Liver (tissue), 9 donors: ENCODE data around the gene PCNX3. TPM values are rescaled to one million over a fixed set of nuclear protein-coding genes. Genes with fewer than 3 reads are reported as not detected.

Source experiments
- DNase-seq: peaks from one replicate; pipeline ENCODE4 v3.0.0-alpha.2; 2017; ENCODE audit warnings: low spot score
- H3K27ac ChIP-seq, 2 donors: one replicate each; pipeline ENCODE4 v1.7.0; 2013; ENCODE audit warnings: inconsistent platforms in 2 of 2, low read length in 2 of 2, control low read depth in 1 of 2, low read depth in 1 of 2, mild to moderate bottlenecking in 1 of 2
- H3K27me3 ChIP-seq, 4 donors: one replicate each; pipeline versions ENCODE4 v1.6.1 to v1.7.0; 2013; ENCODE audit warnings: low read length in 3 of 4, inconsistent platforms in 1 of 4, mild to moderate bottlenecking in 1 of 4, moderate library complexity in 1 of 4; ENCODE audit not compliant: control insufficient read depth in 4 of 4, insufficient read depth in 4 of 4
- H3K36me3 ChIP-seq, 4 donors: one replicate each; pipeline versions ENCODE4 v1.6.1 to v1.7.0; 2013; ENCODE audit warnings: low read length in 3 of 4, mild to moderate bottlenecking in 3 of 4, low read depth in 1 of 4, moderate library complexity in 1 of 4; ENCODE audit not compliant: control insufficient read depth in 4 of 4, insufficient read depth in 3 of 4
- H3K4me1 ChIP-seq, 4 donors: one replicate each; pipeline versions ENCODE4 v1.6.1 to v1.7.0; 2013; ENCODE audit warnings: low read length in 3 of 4, mild to moderate bottlenecking in 3 of 4, moderate library complexity in 1 of 4; ENCODE audit not compliant: control insufficient read depth in 4 of 4, insufficient read depth in 4 of 4
- H3K4me3 ChIP-seq, 3 donors: one replicate each; pipeline versions ENCODE4 v1.6.1 to v1.7.0; 2013; ENCODE audit warnings: low read length in 3 of 3, control low read depth in 1 of 3, low read depth in 1 of 3, mild to moderate bottlenecking in 1 of 3
- H3K9ac ChIP-seq, 2 donors: one replicate each; pipeline ENCODE4 v1.7.0; 2013; ENCODE audit warnings: low read length in 2 of 2, mild to moderate bottlenecking in 2 of 2, moderate library complexity in 2 of 2, control low read depth in 1 of 2, low read depth in 1 of 2
- H3K9me3 ChIP-seq, 4 donors: one replicate each; pipeline versions ENCODE4 v1.6.1 to v1.7.0; 2013; ENCODE audit warnings: low read length in 3 of 4; ENCODE audit not compliant: control insufficient read depth in 4 of 4
- ATF3 ChIP-seq: IDR thresholded peaks from 2 replicates; pipeline ENCODE4 v1.6.1; 2016; ENCODE audit warnings: antibody characterized with exemption
- CTCF ChIP-seq: fragments of 150-350 bp; IDR thresholded peaks from 2 replicates; pipeline ENCODE4 v1.5.1; 2017; ENCODE audit warnings: improper control_type of control experiment, low read depth, low read length; ENCODE audit not compliant: missing input control
- EGR1 ChIP-seq, 2 donors: IDR thresholded peaks; 2 replicates each; pipeline ENCODE4 v1.6.1; 2016 to 2018; ENCODE audit warnings: antibody characterized with exemption in 2 of 2, low read depth in 2 of 2
- HNF4A ChIP-seq, 2 donors: conservative IDR thresholded peaks; 2 replicates each; pipeline ENCODE4 v1.6.1; 2016; ENCODE audit warnings: antibody characterized with exemption in 2 of 2, mild to moderate bottlenecking in 2 of 2
- HNF4G ChIP-seq: IDR thresholded peaks from 2 replicates; pipeline ENCODE4 v1.6.1; 2016; ENCODE audit warnings: antibody characterized with exemption
- JUND ChIP-seq, 2 donors: IDR thresholded peaks; 2 replicates each; pipeline ENCODE4 v1.6.1; 2016; ENCODE audit warnings: antibody characterized with exemption in 2 of 2
- MAX ChIP-seq: IDR thresholded peaks from 2 replicates; pipeline ENCODE4 v1.6.1; 2016; ENCODE audit warnings: antibody characterized with exemption
- NR2F2 ChIP-seq: IDR thresholded peaks from 2 replicates; pipeline ENCODE4 v1.6.1; 2016; ENCODE audit warnings: antibody characterized with exemption
- RAD21 ChIP-seq, 2 donors: IDR thresholded peaks; 2 replicates each; pipeline ENCODE4 v1.6.1; 2016; ENCODE audit warnings: antibody characterized with exemption in 2 of 2, mild to moderate bottlenecking in 2 of 2
- REST ChIP-seq: IDR thresholded peaks from 2 replicates; pipeline ENCODE4 v1.6.1; 2016; ENCODE audit warnings: antibody characterized with exemption, mild to moderate bottlenecking
- RXRA ChIP-seq, 2 donors: IDR thresholded peaks; 2 replicates each; pipeline ENCODE4 v1.6.1; 2017 to 2018; ENCODE audit warnings: antibody characterized with exemption in 2 of 2, mild to moderate bottlenecking in 1 of 2
- SP1 ChIP-seq: IDR thresholded peaks from 2 replicates; pipeline ENCODE4 v1.6.1; 2018; ENCODE audit warnings: antibody characterized with exemption, mild to moderate bottlenecking
- TAF1 ChIP-seq: conservative IDR thresholded peaks from 2 replicates; pipeline ENCODE4 v1.6.1; 2016; ENCODE audit warnings: antibody characterized with exemption, mild to moderate bottlenecking
- ZBTB33 ChIP-seq: IDR thresholded peaks from 2 replicates; pipeline ENCODE4 v1.6.1; 2016; ENCODE audit warnings: antibody characterized with exemption
- WGBS: extraction: QIAGEN DNeasy Blood & Tissue Kit; methylation state at CpG from one replicate; pipeline ENCODE4 v1.1.7; 2013; 5-methylcytosine and 5-hydroxymethylcytosine counted together
- polyA plus RNA-seq, 2 donors: library from polyadenylated mRNA; stranded (reverse) in 1 of 2; unstranded in 1 of 2; fragments of 200-250 nt in 1 of 2; fragments of >200 nt in 1 of 2; fragmentation: Nextera tagmentation in 1 of 2; extraction: Ambion mirVana in 1 of 2; gene quantifications; one replicate each; pipeline versions ENCODE4 v1.2.1 to v1.2.3, GENCODE V29; 2013 to 2015
- total RNA-seq, 2 donors: library from RNA; depleted of rRNA; stranded (reverse); fragments of >200 nt; gene quantifications; one replicate each; pipeline ENCODE4 v1.2.3, GENCODE V29; 2014
- donor health status: healthy.
- donor health status: healthy.
- donor health status: healthy.
- donor health status: healthy.
- donor health status: healthy.

PCNX3 gene
- total and polyA plus RNA-seq, 4 donors = 4.7 to 13.4 (median 12.1) TPM

- Histone ChIP-seq H3K9ac (peak overlapping the region in 1 of 2 donors; percentile 29), H3K27ac (no peak overlapping the region), H3K9me3 (no peaks in the 10 kb centered on the region), H3K36me3 (peaks cover 4 to 27% (median 15%) of the 10 kb centered on the region in 4 donors), H3K27me3 (no peaks in the 10 kb centered on the region), H3K4me3 (no peak overlapping the region), H3K4me1 (peaks cover 3 to 53% (median 35%) of the 10 kb centered on the region in 4 donors)
- no peak for TF ChIP-seq JUND (IDR thresholded peaks at IDR 0.05)
- TF ChIP-seq MAX = no peak
- TF ChIP-seq RAD21 (IDR thresholded peaks at IDR 0.05) = no peak
- 96% methylated on average over 28 of the region's 28 CpGs for WGBS
- DNase-seq = peak; percentile 82
Observed at GRCh38 chr11:65636108-65637031, 20.8 kb downstream of the PCNX3 start.

- no peak overlapping the region for H3K4me3 ChIP-seq
- H3K27ac ChIP-seq = peak overlapping the region in 1 of 2 donors; percentile 94
- WGBS = 95% methylated on average over 3 of the region's 3 CpGs
- DNase-seq = no peak
- no peaks in the 10 kb centered on the region for H3K27me3 ChIP-seq
- H3K9me3 ChIP-seq = no peaks in the 10 kb centered on the region
- H3K9ac ChIP-seq = peak overlapping the region in 1 of 2 donors; percentile 29
- peaks cover 4 to 22% (median 15%) of the 10 kb centered on the region in 4 donors for H3K36me3 ChIP-seq
- TF ChIP-seq EGR1 (IDR thresholded peaks at IDR 0.05; ENCODE audit: low read depth in 2 of 2) (no peak), RXRA (IDR thresholded peaks at IDR 0.05) (peak; percentile 52 to 70), NR2F2 (peak; percentile 96), HNF4G (peak; percentile 19), HNF4A (conservative IDR thresholded peaks at IDR 0.05) (peak; percentile 78 to 90), ZBTB33 (no peak)
- peaks cover 3 to 56% (median 36%) of the 10 kb centered on the region in 4 donors for H3K4me1 ChIP-seq
Observed at GRCh38 chr11:65637032-65637557, 21.5 kb downstream of the PCNX3 start.

- Histone ChIP-seq H3K4me3 (peak within 1 kb of the TSS; percentile 58 to 77 (median 63)), H3K9ac (peak within 1 kb of the TSS; percentile 56 to 57), H3K9me3 (no peaks in the 10 kb centered on the region), H3K27me3 (no peaks in the 10 kb centered on the region), H3K4me1 (peaks cover 3 to 55% (median 35%) of the 10 kb centered on the region in 4 donors), H3K27ac (peak within 1 kb of the TSS; percentile 91 to 94), H3K36me3 (peaks cover 4 to 22% (median 15%) of the 10 kb centered on the region in 4 donors)
- 6% methylated on average over 46 of the region's 46 CpGs for WGBS
- DNase-seq = peak; percentile 88
- TF ChIP-seq ATF3 = no peak
- TF ChIP-seq NR2F2 = no peak
- TF ChIP-seq TAF1 = no peak
- TF ChIP-seq RAD21 (IDR thresholded peaks at IDR 0.05) = peak in 1 of 2 donors; percentile 67
- peak; percentile 36 for TF ChIP-seq CTCF
- no peak for TF ChIP-seq REST
- no peak for TF ChIP-seq RXRA (IDR thresholded peaks at IDR 0.05)
- TF ChIP-seq SP1 = no peak
Observed at GRCh38 chr11:65637794-65638419, 22.3 kb downstream of the PCNX3 start, which contains the start of gene SIPA1. SIPA1 (plus strand) TSS chr11:65638101; CDS start chr11:65640922, 2,821 bp downstream.
